ENCODE results near the gene DCAF4. TPM values are rescaled to one million over a fixed set of nuclear protein-coding genes. Genes with fewer than 3 reads are reported as not detected.

The DCAF4 gene, protein sequence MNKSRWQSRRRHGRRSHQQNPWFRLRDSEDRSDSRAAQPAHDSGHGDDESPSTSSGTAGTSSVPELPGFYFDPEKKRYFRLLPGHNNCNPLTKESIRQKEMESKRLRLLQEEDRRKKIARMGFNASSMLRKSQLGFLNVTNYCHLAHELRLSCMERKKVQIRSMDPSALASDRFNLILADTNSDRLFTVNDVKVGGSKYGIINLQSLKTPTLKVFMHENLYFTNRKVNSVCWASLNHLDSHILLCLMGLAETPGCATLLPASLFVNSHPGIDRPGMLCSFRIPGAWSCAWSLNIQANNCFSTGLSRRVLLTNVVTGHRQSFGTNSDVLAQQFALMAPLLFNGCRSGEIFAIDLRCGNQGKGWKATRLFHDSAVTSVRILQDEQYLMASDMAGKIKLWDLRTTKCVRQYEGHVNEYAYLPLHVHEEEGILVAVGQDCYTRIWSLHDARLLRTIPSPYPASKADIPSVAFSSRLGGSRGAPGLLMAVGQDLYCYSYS
- polyA plus RNA-seq (2013, experiment 1 of 2): 10.7 TPM
- 10.1 TPM for polyA plus RNA-seq (2013, experiment 2 of 2)

DNA sequence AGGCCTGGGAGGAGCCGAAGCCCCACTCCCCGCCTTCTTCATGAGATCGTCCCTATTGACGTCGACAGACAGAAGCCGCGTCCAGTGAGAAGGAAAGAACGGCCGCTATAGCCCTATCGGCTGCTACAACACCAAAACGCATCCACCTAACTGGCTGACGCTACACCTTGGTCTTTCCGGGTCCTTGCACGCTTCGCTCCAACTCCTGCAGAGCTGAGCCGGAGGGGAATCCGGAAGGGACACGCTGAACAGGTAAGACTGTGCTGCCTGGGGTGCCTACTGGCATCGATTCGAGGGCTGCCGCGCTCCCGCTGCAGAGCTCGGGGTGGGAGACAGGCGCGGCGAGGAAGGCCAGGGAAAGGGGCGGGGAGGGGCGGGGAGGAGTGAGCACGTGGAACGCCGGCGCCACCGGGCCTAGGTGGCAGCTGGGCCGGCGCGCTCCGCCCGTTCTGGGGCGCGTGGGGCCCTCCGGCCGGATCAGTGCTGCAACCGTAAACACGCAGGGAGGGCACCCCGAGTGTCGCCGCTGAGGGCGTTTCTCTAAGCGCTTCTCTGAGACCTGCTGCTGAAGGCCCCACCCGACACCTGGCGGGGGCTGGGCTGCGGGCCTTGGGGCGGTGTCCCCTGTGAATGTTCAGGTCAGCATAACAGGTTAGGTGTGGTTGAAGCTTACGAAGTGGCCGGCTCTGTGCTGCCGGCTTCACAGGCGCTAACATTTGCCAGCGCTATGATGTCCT lies at the start of gene DCAF4:
DCAF4 (plus strand) TSS at position 173 of the 737 bp plus-strand sequence. CDS start 11,515 bp downstream, outside the sequence.
- H3K36me3 ChIP-seq (ENCODE audit: insufficient read depth, low read length): no peaks in the 10 kb centered on the region
- H3K4me1 ChIP-seq (ENCODE audit: insufficient read depth, low read length): no peaks in the 10 kb centered on the region
- WGBS: under 1% methylated on average over 59 of the region's 59 CpGs
- H3K27ac ChIP-seq (ENCODE audit: low read depth, low read length): peak within 1 kb of the TSS; percentile 3; the same call in 1 of the 2 replicates
- H3K9ac ChIP-seq (ENCODE audit: low read depth, low read length): peak within 1 kb of the TSS; percentile 68
- H3K9me3 ChIP-seq (ENCODE audit: insufficient read depth, low read depth, low read length): no peaks in the 10 kb centered on the region
- peaks cover 14% of the 10 kb centered on the region for H3K27me3 ChIP-seq (ENCODE audit: insufficient read depth, low read length)
- H3K4me3 ChIP-seq (ENCODE audit: low read length): peak within 1 kb of the TSS; percentile 67

DNA sequence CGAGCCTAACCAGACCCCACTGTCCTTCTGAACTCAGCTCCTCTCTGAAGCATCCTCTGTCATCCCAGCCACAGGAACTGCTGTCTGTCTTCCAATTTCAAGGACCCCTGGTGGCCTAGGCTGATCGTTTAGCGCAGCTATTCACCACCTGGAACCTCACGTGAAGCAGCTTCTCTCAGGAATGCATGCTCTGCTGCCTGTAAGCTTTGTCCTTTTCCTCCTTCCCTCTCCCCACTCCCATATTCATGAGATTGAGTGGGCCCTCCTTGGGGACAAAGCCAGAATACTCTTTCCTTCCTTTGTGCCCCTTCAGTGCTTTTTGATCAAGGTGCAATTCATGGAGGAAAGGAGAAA lies 49.6 kb upstream of the DCAF4 start:
- Histone ChIP-seq H3K9ac (ENCODE audit: low read depth, low read length) (no peak overlapping the region), H3K36me3 (ENCODE audit: insufficient read depth, low read length) (no peaks in the 10 kb centered on the region), H3K4me1 (ENCODE audit: insufficient read depth, low read length) (peaks cover 16% of the 10 kb centered on the region), H3K4me3 (ENCODE audit: low read length) (no peak overlapping the region), H3K9me3 (ENCODE audit: insufficient read depth, low read depth, low read length) (0 out of 2 replicates have a peak, but pooled peaks cover 4% of the 10 kb centered on the region), H3K27me3 (ENCODE audit: insufficient read depth, low read length) (no peaks in the 10 kb centered on the region), H3K27ac (ENCODE audit: low read depth, low read length) (no peak overlapping the region; the same call in 1 of the 2 replicates)
- WGBS: 22% methylated on average over 4 of the region's 4 CpGs

DNA sequence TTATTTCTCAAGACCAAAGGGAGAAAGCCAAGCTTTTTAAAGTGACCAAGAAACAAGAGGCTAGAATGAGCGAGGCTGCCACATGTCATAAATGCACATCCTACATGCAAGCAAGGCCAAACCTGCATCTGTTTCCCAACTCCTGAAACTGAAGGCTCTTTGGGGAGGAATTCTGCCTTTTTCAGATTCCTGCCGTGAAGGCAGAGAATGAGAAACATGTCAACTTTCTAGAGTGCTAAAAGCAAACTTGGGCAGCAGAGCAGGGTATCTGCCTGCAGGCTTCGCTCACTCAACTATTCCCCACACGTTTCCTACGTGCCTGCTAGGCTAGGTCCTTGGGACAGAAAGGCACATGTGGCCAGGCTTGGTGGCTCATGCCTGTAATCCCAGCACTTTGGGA lies 47.5 kb upstream of the DCAF4 start:
- no peak overlapping the region for H3K27ac ChIP-seq (ENCODE audit: low read depth, low read length)
- no peaks in the 10 kb centered on the region for H3K27me3 ChIP-seq (ENCODE audit: insufficient read depth, low read length)
- 85% methylated on average over 5 of the region's 5 CpGs for WGBS
- no peaks in the 10 kb centered on the region for H3K9me3 ChIP-seq (ENCODE audit: insufficient read depth, low read depth, low read length)
- peaks cover 20% of the 10 kb centered on the region for H3K4me1 ChIP-seq (ENCODE audit: insufficient read depth, low read length)
- no peak overlapping the region for H3K4me3 ChIP-seq (ENCODE audit: low read length)
- H3K9ac ChIP-seq (ENCODE audit: low read depth, low read length): no peak overlapping the region
- H3K36me3 ChIP-seq (ENCODE audit: insufficient read depth, low read length): no peaks in the 10 kb centered on the region

DNA sequence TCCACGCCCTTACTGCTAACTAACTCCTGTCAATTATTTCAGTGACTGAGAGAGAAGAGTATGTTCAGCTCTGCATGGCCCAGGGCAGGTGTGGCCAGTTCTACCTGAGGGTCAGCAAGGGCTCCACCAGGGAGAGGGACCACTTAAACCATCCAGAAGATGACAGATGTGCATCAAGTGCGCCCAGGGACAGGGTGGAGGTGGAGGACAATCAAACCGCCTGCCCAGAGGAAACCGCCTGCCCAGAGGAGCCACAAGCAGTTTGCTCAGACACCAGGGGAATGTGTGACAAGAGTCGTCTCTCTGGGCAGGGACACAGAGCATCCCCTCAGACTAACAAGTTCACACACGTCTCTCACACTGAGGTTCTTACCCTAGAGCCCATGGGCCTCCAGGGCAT lies 46.8 kb upstream of the DCAF4 start:
- Histone ChIP-seq H3K9ac (ENCODE audit: low read depth, low read length) (no peak overlapping the region), H3K27ac (ENCODE audit: low read depth, low read length) (no peak overlapping the region), H3K27me3 (ENCODE audit: insufficient read depth, low read length) (no peaks in the 10 kb centered on the region), H3K4me1 (ENCODE audit: insufficient read depth, low read length) (peaks cover 24% of the 10 kb centered on the region), H3K9me3 (ENCODE audit: insufficient read depth, low read depth, low read length) (no peaks in the 10 kb centered on the region), H3K4me3 (ENCODE audit: low read length) (no peak overlapping the region), H3K36me3 (ENCODE audit: insufficient read depth, low read length) (no peaks in the 10 kb centered on the region)
- WGBS: 93% methylated on average over 6 of the region's 6 CpGs

DNA sequence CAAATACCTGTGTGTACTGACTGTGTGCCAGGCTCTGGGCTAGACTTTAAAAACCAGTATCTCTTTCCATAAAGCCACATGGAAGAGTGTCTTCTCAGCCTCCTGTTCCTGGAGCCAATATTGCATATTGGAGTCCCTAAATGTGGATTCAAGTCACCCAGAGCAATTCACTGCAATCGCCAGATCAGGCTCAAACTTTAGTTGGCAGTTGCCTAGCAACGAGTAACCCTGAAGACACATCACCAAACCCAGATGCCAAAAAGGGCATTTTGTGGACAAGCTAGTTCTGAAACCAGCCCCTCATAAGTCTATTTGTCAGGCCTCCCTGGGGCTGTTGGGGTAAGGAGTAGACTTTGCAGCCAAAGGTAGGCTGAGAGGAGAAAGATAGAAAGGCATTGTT lies 46.1 kb upstream of the DCAF4 start:
- Histone ChIP-seq H3K36me3 (ENCODE audit: insufficient read depth, low read length) (no peaks in the 10 kb centered on the region), H3K27ac (ENCODE audit: low read depth, low read length) (no peak overlapping the region), H3K4me1 (ENCODE audit: insufficient read depth, low read length) (peaks cover 24% of the 10 kb centered on the region), H3K4me3 (ENCODE audit: low read length) (no peak overlapping the region), H3K27me3 (ENCODE audit: insufficient read depth, low read length) (no peaks in the 10 kb centered on the region), H3K9me3 (ENCODE audit: insufficient read depth, low read depth, low read length) (no peaks in the 10 kb centered on the region), H3K9ac (ENCODE audit: low read depth, low read length) (no peak overlapping the region)
- 94% methylated on average over 2 of the region's 2 CpGs for whole genome bisulfite sequencing

DNA sequence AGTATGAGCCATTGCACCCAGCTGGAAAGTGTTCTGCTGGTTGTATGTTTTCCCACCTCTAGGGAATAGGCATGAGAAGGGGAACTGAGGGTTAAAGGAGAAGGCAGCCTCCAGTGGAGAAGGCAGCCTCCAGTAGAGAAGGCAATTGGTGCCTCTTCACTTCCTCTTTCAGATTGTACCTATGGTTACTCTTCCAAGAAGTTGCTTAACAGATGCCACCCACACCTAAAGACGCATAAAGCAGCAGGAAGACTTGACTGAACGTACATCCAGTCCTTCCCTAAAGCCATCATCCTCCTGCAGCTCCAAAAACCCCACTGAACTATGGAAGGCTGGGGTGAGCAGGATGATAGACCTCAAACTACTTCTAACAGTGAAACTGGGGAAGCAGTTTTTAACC lies 45.4 kb upstream of the DCAF4 start:
- no peaks in the 10 kb centered on the region for H3K36me3 ChIP-seq (ENCODE audit: insufficient read depth, low read length)
- H3K9ac ChIP-seq (ENCODE audit: low read depth, low read length): no peak overlapping the region
- 84% methylated on average over 2 of the region's 2 CpGs for WGBS
- no peak overlapping the region for H3K27ac ChIP-seq (ENCODE audit: low read depth, low read length)
- H3K27me3 ChIP-seq (ENCODE audit: insufficient read depth, low read length): no peaks in the 10 kb centered on the region
- no peaks in the 10 kb centered on the region for H3K9me3 ChIP-seq (ENCODE audit: insufficient read depth, low read depth, low read length)
- H3K4me1 ChIP-seq (ENCODE audit: insufficient read depth, low read length): peaks cover 24% of the 10 kb centered on the region
- H3K4me3 ChIP-seq (ENCODE audit: low read length): no peak overlapping the region

DNA sequence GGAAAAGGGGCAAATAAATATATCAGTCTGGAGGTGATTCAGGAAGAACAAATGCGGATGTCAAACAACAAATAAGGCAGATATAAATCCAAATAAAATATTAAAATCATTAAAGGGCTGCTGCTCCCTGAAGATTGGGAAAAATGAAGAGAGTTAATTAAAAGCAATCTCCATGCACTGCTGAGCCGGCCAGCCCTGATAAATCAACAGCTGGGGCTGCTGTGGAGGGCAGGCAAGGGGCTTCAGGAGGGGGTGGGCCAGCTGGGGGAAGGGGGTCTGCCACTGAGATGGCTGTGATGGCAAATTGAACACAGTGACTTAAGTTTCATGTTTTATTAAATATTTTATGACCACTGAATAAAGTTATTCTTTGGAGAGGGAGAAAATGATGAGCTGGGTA lies 44.7 kb upstream of the DCAF4 start:
- no peaks in the 10 kb centered on the region for H3K9me3 ChIP-seq (ENCODE audit: insufficient read depth, low read depth, low read length)
- no peak overlapping the region for H3K9ac ChIP-seq (ENCODE audit: low read depth, low read length)
- H3K36me3 ChIP-seq (ENCODE audit: insufficient read depth, low read length): no peaks in the 10 kb centered on the region
- no peaks in the 10 kb centered on the region for H3K27me3 ChIP-seq (ENCODE audit: insufficient read depth, low read length)
- 65% methylated on average over 1 of the region's 2 CpGs for WGBS
- H3K4me1 ChIP-seq (ENCODE audit: insufficient read depth, low read length): peaks cover 17% of the 10 kb centered on the region
- H3K4me3 ChIP-seq (ENCODE audit: low read length): no peak overlapping the region
- no peak overlapping the region for H3K27ac ChIP-seq (ENCODE audit: low read depth, low read length)

DNA sequence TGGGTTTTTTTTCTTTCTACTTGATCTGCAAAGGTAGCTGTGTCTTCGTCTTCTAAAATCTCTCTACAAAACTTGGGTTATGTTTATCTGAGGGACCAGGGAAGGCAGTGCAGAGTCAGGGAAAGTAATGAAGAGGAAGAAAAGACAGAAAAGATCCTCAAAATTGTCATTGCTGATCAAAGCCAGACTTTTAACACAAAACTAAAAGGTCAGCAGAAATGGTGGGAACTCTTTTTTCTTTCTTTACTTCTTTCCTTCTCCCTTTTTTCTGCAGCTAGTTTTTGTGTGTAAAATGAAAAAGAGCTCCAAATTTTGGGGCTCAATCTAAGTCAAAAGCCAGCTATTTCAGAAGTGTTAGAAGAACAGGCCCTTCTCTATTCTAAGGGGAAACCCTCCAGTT lies 44.2 kb upstream of the DCAF4 start:
- H3K9me3 ChIP-seq (ENCODE audit: insufficient read depth, low read depth, low read length): no peaks in the 10 kb centered on the region
- peaks cover 12% of the 10 kb centered on the region for H3K4me1 ChIP-seq (ENCODE audit: insufficient read depth, low read length)
- H3K9ac ChIP-seq (ENCODE audit: low read depth, low read length): no peak overlapping the region
- no peaks in the 10 kb centered on the region for H3K36me3 ChIP-seq (ENCODE audit: insufficient read depth, low read length)
- H3K4me3 ChIP-seq (ENCODE audit: low read length): no peak overlapping the region
- H3K27ac ChIP-seq (ENCODE audit: low read depth, low read length): no peak overlapping the region
- WGBS: 80% methylated on average over 1 of the region's 1 CpG
- no peaks in the 10 kb centered on the region for H3K27me3 ChIP-seq (ENCODE audit: insufficient read depth, low read length)

DNA sequence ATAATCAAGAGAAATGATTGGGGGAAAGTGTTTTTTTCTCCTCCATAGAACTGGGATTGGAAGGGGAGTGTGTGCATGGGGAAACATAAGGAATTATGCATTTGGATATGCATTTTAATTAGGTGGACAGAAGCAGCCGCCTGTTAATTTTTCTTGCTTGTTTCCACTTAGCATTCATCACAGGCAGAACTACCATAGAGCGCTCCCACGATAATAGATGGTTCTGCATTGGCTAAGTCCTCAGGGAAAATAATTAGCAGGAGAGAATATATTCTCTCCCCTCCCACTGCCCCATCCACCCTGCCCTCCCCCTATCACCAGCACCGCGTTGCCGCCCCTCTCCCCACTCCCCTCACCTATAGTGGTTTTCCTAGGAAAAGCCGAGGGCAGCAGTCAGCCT lies 43.8 kb upstream of the DCAF4 start:
- Histone ChIP-seq H3K9ac (ENCODE audit: low read depth, low read length) (no peak overlapping the region), H3K9me3 (ENCODE audit: insufficient read depth, low read depth, low read length) (no peaks in the 10 kb centered on the region), H3K4me1 (ENCODE audit: insufficient read depth, low read length) (peaks cover 12% of the 10 kb centered on the region), H3K4me3 (ENCODE audit: low read length) (no peak overlapping the region), H3K27ac (ENCODE audit: low read depth, low read length) (no peak overlapping the region), H3K27me3 (ENCODE audit: insufficient read depth, low read length) (no peaks in the 10 kb centered on the region), H3K36me3 (ENCODE audit: insufficient read depth, low read length) (no peaks in the 10 kb centered on the region)
- WGBS: 61% methylated on average over 7 of the region's 7 CpGs

DNA sequence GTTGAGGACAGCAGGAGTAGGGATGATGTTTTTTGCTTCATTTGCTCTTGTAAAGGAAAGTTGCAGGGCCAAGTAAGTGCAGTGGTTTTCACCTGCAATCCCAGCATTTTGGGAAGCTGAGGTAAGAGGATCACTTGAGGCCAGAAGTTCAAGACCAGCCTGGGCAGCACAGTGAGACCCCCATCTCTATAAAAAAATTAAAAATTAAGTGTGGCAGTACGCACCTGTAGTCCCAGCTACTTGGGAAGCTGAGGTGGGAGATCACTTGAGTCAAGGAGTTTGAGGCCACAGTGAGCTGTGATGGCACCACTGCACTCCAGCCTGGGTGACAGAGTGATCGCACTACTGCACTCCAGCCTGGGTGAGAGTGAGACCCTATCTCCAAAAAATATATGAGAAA lies 43.2 kb upstream of the DCAF4 start:
- no peak overlapping the region for H3K27ac ChIP-seq (ENCODE audit: low read depth, low read length)
- no peaks in the 10 kb centered on the region for H3K9me3 ChIP-seq (ENCODE audit: insufficient read depth, low read depth, low read length)
- no peaks in the 10 kb centered on the region for H3K36me3 ChIP-seq (ENCODE audit: insufficient read depth, low read length)
- 98% methylated on average over 2 of the region's 2 CpGs for WGBS
- H3K9ac ChIP-seq (ENCODE audit: low read depth, low read length): no peak overlapping the region
- no peak overlapping the region for H3K4me3 ChIP-seq (ENCODE audit: low read length)
- no peaks in the 10 kb centered on the region for H3K27me3 ChIP-seq (ENCODE audit: insufficient read depth, low read length)
- H3K4me1 ChIP-seq (ENCODE audit: insufficient read depth, low read length): peaks cover 19% of the 10 kb centered on the region

DNA sequence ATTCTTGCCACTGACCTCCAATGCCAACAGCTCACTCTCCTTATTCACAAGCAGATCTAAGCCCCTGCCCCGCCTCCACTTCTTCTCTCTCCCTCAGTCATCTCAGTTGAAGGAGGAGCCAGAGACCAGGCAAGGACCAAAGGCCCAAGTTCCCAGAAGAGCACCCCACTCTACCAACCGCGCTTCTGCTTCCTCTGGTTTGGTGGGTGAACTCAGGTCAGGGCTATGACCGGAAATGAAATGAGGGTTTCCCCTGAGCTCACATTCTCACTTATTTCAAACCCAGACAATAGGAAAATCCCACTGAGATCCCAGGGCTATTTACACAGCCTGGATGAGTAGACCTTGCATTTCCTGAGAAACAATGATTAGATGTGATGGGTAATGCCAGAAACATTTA lies 42.3 kb upstream of the DCAF4 start:
- Histone ChIP-seq H3K4me1 (ENCODE audit: insufficient read depth, low read length) (peaks cover 27% of the 10 kb centered on the region), H3K9me3 (ENCODE audit: insufficient read depth, low read depth, low read length) (no peaks in the 10 kb centered on the region), H3K9ac (ENCODE audit: low read depth, low read length) (no peak overlapping the region), H3K4me3 (ENCODE audit: low read length) (no peak overlapping the region), H3K27ac (ENCODE audit: low read depth, low read length) (no peak overlapping the region), H3K27me3 (ENCODE audit: insufficient read depth, low read length) (no peaks in the 10 kb centered on the region), H3K36me3 (ENCODE audit: insufficient read depth, low read length) (no peaks in the 10 kb centered on the region)
- 52% methylated on average over 4 of the region's 4 CpGs for WGBS

Measured in HUES64 (cell line).